ENCODE measurements around the gene EGFR.

EGFR gene

DNA sequence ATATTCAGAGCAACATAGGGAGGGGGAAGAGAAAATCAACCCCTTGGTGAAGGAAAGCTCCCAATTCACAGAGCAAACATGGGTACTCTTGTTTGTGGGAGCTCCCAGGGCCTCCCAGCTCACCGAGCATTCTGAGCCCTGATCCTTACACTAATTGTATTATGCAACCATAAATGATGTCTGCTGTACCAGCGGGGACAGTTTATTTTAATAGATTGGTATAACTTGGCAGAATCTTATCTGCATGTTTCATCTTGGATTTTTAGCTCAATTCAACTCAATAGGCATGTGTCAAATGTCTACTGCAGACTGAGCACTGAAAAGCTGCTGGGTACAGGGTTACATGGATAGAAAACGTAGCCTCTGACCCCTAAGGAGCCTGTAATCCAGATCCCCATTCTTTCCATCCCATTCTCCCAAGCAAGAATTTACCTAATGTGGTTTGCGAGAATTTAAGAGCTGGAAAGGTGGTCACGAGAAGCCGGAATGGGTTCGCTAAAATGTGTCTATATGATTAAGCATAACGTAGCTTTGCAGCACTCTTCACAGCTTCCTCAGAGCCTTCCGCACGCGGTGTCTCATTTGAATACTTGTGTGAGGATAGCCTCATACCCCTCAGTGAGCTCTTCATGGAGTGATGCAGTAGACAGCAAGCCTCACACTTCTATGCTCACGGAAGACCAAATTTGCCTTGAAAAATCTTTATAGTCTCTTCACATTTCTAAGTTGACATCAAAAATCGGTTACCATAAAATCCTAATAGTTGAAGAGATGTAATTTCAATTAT is 18.3 kb downstream of the EGFR start:
- DNase-seq (ENCODE audit: low spot score), result no peak

DNA sequence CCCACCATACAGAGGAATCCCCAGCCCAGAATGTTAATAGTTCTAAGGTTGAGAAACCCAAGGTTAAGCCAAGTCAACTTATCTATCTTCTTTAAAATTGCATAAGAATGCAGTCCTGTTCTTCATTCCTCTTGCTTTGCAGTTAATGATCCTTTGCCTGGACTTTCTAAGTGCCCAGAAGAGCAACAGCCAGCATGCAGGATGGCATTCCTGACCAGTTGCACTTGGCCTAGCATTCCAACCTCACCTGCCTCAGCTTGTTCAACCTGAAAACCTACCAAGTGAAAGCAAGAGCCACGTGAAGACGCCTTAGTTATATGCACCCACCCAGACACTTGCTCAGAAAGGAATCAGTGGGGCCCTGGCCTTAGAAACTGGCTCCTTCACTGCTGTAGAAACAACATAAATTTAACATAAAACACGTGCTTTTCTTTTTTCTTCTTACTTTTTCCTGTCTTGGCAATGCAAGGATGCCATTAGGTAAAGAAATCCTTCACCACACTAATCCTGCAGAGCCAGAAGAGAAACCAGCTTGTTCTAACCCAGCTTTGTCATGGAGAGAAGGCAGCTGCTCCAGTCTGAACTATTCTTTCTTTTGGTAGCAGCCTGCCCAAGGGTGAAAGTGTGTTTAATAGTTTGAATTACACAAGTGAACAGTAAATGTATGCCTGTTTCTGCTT is 25.0 kb downstream of the EGFR start:
- DNase-seq (ENCODE audit: low spot score), result no peak

DNA sequence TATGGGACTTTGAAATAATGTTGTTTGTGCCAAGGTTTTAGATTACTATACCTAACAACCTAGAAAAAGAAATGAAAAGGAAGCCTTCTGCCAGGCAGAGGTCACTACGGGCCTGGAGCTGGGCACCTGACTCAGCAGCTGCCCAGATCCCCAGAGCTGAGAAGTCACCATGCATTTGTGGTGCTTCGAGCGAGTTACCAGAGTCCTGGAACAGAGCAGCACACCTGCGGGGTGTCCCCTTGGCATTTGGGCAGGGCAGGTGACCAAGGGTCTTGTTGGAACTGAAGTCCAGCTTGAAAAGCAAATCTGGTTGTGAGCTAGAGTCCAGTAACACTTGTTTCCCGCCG is 25.5 kb downstream of the EGFR start:
- DNase-seq (ENCODE audit: low spot score), result no peak

DNA sequence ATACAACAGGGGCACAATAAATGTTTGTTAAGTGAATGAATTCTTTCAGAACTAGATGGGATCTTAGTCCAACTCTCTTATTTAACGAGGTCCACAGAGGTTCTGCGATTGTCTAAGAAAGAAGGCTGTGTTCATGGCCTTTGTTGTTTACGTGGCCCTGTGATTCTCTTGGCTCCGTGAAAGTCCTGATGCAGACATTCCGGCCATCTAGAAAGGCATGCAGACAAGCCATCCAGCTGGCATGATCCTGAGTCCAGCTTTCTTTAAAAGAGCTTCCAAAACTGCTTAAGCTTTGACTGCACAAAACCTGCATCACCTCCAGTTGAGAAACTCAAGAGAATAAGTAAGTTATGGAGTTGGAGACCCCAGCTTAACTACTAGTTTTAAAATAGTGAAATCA is 26.0 kb downstream of the EGFR start:
- no peak for DNase-seq (ENCODE audit: low spot score)

DNA sequence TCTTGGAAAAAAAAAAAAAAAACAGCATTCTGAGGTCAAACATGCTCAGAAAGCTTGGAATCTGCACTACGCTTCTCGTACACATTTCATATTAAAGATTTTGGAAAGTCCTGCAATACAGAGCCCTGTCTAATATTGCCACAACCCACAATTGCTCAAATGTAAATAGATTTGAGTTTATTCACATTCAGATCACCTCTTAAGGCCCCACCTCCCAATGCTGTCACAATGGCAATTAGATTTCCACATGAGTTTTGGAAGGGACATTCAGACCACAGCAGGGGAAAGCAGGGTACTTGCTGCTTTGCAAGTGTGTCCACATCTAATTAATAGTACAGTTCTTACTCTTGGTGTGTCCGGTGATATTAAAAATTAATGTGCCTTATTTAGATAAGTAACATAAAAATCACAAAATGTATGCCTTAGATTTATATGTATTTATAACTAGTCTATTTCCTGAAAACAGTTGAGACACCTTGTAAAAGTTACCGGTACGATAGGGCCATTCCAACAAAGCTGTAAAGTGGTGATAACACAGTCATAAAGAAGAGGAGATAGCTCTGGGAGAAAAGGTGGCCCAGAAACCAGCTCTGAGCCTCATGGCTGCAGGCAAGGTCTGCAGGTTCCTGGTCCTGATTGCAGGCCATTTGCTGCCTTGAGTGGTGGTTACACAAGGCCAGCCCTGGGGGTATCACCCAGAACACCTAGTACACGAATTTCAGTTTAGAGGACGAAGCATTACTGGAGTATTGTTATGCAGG is 27.9 kb downstream of the EGFR start:
- no peak for DNase-seq (ENCODE audit: low spot score)

DNA sequence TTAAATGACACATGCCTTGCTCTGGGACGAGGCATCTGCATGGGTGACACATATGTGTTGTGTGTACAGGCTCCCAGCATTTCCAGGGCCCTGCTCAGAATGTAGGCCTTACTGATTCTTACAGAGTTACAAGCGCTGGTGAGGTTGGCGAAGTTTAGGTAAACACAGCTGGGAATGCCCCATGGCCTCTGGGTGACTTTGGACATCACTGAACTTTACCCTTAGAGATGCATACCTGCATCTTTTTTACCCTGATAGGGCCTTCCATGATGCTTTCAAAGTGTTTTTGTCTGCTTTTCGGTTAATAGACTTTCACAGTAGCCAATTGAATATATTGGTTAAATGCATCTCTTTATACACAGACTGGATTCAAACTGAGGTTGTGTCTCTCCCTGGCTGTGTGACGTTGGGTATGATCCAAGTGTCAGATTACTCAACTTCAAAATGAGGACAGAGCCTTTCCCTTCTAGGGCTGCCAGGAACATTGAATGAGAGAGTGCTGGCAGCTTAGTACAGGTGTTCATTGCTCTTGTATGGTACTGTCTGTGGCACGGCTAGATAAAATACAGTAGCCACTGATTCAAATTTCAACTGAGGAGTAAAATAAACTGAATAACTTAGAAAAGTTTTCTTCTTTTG is 29.5 kb downstream of the EGFR start:
- no peak for DNase-seq (ENCODE audit: low spot score)

DNA sequence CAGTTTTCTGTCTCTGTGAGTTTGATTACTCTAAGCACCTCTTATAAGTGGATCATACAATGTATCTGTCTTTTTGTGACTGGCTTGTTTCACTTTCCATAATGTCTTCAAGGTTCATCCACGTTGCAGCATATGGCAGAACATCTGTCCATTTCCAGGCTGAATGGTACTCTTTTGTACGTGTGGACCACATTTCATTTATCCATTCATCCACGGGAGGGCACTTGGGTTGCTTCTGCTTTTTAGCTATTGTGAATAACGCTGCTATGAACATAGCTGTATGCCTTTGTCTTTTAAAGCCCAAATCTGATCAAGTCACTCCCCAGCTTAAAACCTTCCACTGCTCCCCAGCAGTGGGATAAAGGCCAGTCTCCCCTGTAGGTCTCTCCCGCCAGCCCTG is 31.5 kb downstream of the EGFR start:
- DNase-seq (ENCODE audit: low spot score), result no peak

DNA sequence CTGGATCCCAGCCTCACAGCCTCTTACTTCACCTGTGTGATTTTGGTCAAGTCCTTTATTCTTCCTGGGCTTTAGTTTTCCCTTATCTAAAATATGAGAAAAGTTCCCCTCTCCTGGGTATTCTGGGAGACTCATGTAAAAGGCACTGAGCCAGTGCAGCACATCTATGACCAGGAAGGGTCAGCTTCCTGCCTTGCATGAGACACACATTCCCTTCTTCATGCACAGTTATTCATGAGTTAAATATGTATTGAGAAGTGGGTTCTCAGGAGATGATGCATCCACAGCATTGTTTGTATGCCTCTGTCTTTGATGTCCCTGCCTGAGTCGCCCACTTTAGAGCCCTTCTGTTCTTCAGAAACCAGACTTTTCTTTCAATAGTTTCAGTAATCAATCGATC is 33.3 kb downstream of the EGFR start:
- no peak for DNase-seq (ENCODE audit: low spot score)

DNA sequence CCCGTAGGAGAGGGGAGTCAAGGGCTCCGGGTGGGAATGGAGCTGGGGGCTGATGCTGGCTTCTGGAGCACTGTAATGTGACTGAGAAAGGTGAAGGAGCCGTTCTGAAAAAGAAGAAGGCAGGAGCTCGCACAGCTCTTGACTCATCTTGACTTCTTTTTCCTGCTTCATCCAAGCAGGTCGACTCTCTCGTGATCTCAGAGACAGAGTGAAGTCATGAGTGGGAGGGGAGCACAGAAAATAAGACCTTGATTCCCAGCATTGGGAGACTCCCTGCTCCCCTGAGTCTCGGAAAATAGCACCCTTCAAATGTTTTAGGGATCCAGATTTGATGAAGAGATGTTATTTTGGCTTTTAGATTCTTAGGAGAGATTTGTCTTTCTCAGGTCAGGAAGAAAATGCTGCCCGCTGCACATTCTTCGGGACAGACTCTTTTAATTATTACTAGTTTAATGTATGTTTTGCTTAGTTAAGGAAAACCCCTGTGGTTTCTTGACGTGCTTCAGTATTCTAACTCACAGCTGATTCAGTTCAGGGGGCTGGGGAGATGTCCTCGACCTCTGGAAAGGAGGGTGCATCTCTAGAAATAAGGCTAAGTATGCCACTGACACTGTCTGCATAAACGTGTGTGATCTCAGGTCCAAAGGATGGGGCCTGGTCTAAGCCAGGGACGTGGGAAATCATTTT is 34.1 kb downstream of the EGFR start:
- no peak for DNase-seq (ENCODE audit: low spot score)

DNA sequence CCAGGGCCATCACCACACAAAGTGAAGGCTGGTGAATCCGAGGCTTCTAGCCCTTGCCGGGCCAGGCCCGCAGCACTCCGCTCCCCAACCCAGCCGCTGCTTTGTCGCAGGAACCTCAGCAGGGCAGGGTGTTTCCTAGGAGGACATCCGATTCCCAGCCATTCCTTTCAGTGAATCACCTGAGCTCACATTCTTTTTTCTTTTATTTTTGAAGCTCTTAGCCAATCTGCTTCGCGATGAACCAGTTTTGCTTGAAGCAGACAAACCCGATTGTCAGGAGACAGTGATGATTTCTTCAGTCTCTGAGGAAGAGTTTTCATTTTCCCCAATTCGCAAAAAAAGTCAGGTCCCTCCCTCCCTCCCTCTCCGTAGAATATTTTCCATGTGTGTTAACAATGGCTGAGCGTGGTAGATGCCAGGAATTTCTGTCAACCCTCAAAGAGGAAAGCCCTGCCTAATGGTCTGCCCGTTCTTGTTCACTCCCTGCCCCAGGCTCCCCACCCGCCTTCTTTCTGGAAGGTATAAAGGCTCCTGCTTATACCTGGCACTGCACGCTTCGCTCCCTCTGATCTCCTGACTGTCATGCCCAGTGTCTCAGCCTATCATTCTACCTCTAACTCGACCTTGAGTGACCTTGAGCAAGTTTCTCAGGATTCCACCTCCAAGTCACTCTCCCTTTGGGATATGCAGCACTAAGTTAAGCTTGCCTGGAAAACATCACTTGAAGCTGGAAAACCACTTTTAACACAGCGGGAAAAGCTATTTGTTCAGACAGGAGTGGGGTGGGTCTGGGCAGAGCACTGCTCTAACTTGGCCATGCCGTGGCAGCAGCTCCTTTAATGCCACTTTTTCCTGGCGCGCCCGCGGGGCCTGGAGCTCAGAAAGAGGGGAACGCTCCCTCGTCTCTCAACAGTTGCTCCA is 35.1 kb downstream of the EGFR start:
- no peak for DNase-seq (ENCODE audit: low spot score)

DNA sequence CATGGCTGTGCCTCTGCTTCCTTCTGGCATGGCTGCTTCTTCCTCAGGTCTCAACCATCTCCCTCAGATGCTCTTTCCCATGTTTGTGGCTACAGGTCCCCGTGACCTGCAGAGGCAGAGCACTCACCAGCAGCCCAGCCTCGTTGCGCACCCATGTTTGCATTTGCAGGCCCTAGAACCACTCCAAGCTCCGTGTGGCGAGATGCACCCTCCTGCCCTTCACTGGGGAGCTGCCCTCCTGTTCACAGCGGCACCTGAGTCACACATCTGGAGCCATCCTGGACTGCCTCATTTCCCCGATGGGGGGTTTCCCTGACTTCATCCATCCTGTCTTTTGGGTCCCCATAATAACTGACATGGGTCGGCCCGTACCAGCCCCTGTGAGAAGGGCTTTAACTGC is 35.9 kb downstream of the EGFR start:
- DNase-seq (ENCODE audit: low spot score), result no peak

DNA sequence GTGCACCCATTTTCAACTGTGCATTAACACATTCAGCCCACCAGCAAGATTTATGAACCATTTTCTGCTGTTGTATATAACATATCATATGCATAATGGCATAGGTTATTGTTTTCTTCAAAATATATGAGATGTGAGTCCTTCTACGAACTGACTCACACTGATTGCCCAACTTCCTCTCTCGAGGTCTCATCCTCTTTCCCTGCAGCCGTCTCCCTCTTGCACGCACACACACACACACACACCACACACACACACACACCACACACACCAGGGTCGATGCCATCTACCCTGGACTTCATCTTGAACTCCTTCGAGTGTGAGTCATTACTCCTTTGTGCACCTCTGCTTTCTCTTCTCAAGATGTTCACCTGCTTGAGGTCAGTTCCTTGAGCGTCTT is 36.7 kb downstream of the EGFR start:
- no peak for DNase-seq (ENCODE audit: low spot score)

DNA sequence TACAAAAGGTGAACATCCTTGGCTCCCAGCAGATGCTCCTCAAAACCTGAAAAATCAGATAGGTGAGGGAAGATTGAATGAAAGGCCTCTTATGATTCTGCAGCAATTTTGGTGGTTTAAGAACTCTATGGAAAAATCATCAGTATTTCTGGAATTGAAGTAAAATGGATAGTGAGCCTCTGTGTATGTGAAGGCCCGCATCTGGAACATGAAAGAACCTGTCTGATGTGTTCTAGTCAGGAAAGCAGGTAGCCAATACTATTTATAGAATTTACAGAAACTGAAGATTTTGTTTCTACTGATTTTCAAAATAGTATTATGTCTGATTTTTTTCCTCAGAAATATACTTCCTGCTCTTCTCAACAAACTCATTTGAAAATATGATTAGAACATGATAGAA is 37.3 kb downstream of the EGFR start:
- no peak for DNase-seq (ENCODE audit: low spot score)

DNA sequence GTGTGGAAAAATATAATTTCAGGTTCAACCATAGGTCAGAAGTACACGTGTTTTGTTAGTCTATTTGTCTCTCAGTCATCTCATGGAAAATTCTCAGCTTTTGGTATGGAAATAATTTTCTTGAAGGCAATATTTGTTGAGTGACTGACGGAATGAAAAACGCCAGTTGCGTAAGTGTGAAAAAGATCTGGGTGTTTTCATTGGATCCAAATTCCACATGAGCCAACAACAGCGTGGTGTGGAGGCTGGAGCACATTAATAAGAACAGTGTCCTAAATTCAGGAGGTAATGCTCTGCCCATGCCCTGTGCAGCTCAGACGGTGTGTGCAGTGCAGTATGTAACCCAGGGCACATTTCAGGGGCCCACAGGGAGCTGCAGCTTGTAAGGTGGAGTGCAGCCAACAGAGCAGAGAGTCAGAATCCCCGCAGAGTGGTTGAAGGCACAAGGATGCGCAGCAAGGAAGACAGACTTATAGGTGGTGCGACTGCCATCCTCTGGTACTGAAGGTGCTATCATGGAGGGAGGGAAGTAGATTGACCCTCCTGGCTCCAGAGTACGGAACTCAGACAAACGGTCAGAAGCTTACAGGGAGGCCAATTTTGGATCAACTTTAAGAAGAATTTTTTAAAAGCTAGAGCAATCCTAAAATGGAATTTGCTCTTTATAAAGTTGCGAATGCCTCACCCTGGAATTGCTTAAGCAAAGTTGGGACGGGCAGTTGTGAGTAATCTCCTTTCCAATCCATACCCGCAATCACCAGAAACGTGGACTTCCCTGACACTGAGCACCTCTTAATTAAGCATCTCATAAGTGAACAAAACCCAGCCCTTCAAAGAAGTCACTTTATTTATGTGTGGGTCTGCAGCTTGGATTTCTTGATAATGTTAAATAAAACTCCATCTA is 38.0 kb downstream of the EGFR start:
- no peak for DNase-seq (ENCODE audit: low spot score)

DNA sequence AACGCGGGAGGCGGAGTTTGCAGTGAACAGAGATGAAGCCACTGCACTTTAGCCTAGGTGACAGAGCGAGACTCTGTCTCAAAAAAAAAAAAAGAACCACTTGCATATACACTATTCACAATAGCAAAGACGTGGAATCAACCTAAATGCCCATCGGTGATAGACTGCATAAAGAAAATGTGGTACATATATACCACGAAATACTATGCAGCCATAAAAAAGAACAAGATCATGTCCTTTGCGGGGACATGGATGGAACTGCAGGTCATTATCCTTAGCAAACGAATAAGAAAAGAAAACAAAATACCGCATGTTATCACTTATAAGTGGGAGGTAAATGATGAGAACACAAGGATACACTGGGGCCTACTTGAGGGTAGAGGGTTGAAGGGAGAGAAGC is 39.5 kb downstream of the EGFR start:
- no peak for DNase-seq (ENCODE audit: low spot score)

DNA sequence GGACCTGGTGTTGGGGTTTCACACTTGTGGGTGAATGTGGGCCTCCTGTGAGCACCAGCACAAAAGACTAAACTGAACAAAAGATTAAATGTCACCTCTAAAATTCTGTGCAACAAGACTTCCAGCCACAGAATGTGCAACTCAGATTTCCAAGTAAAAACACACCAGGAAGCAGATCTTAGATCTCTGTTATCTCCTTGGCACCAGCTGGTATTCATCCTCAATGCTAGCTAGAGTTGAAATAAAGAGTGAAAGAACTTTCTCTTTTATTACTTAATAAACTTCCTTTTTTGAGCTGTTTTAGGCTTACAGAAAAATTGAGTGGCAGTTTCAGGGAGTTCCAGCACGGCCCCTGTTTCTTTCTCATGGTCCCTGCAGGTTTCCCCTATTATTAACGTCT is 40.2 kb downstream of the EGFR start:
- no peak for DNase-seq (ENCODE audit: low spot score)

DNA sequence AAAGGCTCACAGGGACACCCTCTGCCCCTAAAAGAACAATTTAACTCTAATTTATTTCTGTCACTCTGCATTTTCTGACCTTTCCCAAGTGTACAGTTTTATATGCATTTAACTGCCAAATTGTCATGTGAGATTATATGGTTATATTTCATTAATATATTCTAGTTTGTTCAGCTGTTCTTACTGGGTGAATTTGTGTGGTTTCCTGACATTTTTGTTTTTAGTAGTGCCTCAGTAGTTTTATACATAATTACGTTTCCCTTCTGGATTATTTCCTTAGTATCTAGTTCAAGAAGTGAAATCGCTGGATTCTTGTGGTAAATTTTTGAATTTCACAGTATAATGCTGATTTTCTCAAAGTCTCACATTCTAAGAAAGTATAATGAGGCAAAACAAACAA is 41.3 kb downstream of the EGFR start:
- no peak for DNase-seq (ENCODE audit: low spot score)

DNA sequence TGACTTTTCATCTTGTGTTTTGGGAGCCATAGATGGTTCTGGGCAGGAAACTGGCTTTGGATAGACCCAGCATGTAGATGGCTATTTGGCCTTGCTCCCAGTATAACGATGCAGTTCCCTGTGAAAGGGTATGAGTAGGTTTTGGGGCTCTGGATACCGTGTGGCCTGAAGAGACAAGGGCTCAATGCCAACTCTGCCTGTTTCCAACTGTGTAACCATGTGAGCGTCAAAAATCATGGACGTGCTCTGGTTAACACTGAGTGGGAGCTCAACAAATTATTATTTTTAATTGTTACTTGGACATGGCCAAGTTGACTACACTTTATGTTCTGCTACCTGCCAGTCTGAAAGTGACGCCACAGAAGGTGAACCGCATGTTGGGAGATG is 41.8 kb downstream of the EGFR start:
- DNase-seq (ENCODE audit: low spot score), result no peak

DNA sequence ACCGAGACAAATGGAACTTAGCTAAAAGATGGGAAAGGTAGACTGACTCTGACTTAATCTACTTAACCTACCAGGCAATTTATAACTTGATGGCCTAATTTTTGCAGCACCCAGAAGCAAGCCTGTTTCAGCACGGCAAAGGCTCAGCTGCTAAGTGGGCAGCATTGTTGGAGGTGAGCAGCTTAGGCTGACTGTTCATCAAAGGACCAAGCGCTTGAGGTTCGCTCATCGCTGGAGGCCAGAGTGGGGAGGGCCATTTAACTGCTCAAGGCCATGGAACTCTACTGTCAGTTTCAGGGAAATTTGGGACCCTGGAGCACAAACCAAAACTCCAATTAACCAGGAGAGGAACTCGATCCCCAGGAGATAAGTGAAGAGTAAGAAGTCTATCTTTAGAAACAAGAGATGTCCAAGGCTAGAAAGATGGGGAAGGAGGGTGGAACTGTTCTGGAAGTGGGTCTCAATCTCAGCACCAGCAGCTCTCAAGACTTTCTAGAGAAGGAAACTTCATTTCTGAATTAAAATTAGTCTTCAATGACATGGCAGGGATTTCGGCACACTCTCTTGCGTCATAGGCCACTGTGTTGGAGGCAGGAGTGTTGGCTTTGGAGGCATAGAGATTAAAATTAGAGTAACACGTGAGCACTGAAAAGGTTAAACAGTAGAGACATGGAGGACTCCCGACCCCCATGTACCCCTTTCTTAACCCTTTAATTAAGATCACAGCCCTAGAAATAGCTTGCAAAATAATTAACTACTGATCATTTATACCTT is 43.1 kb downstream of the EGFR start:
- no peak for DNase-seq (ENCODE audit: low spot score)
